ENCODE results near the gene COL1A2.

The COL1A2 gene

GRCh38 chr7:94436700-94437099, 42.0 kb downstream of the COL1A2 start:
- TF ChIP-seq CTCF (IDR thresholded peaks at IDR 0.05; ENCODE audit: extremely low read depth, insufficient read depth, missing control alignments) = no peak
- DNase-seq (ENCODE audit: low spot score) = no peak
- in situ Hi-C loops (cut with MboI; ENCODE audit: low pct_unique_long_range_greater_than_20kb, low sequenced_read_pairs, unreplicated experiment) = loop anchor here (25.0 kb wide), 2 partner anchors 751 to 1051 kb away; partner anchors contain the start of gene ASB4

GRCh38 chr7:94439893-94440381, 45.2 kb downstream of the COL1A2 start:
- in situ Hi-C loops (cut with MboI; ENCODE audit: low pct_unique_long_range_greater_than_20kb, low sequenced_read_pairs, unreplicated experiment) = loop anchor here (25.0 kb wide), 2 partner anchors 747 to 1047 kb away; partner anchors contain the start of gene ASB4
- DNase-seq (ENCODE audit: low spot score) = no peak
- TF ChIP-seq CTCF (IDR thresholded peaks at IDR 0.05; ENCODE audit: extremely low read depth, insufficient read depth, missing control alignments) = no peak

GRCh38 chr7:94440451-94441039, 45.9 kb downstream of the COL1A2 start:
- TF ChIP-seq CTCF (IDR thresholded peaks at IDR 0.05; ENCODE audit: extremely low read depth, insufficient read depth, missing control alignments) = no peak
- in situ Hi-C loops (cut with MboI; ENCODE audit: low pct_unique_long_range_greater_than_20kb, low sequenced_read_pairs, unreplicated experiment) = loop anchor here (25.0 kb wide), 2 partner anchors 747 to 1047 kb away; partner anchors contain the start of gene ASB4
- no peak for DNase-seq (ENCODE audit: low spot score)

- TF ChIP-seq CTCF (IDR thresholded peaks at IDR 0.05; ENCODE audit: extremely low read depth, insufficient read depth, missing control alignments) = no peak
- in situ Hi-C loops (cut with MboI; ENCODE audit: low pct_unique_long_range_greater_than_20kb, low sequenced_read_pairs, unreplicated experiment) = loop anchor here (25.0 kb wide), 2 partner anchors 746 to 1046 kb away; partner anchors contain the start of gene ASB4
- DNase-seq (ENCODE audit: low spot score) = no peak
These were observed 46.4 kb downstream of the COL1A2 start for GRCh38 chr7:94441138-94441537.

GRCh38 chr7:94442639-94443038, 47.9 kb downstream of the COL1A2 start:
- no peak for TF ChIP-seq CTCF (IDR thresholded peaks at IDR 0.05; ENCODE audit: extremely low read depth, insufficient read depth, missing control alignments)
- DNase-seq (ENCODE audit: low spot score) = no peak
- in situ Hi-C loops (cut with MboI; ENCODE audit: low pct_unique_long_range_greater_than_20kb, low sequenced_read_pairs, unreplicated experiment) = loop anchor here (25.0 kb wide), 2 partner anchors 745 to 1045 kb away; partner anchors contain the start of gene ASB4

- in situ Hi-C loops (cut with MboI; ENCODE audit: low pct_unique_long_range_greater_than_20kb, low sequenced_read_pairs, unreplicated experiment) = loop anchor here (25.0 kb wide), 2 partner anchors 742 to 1042 kb away; partner anchors contain the start of gene ASB4
- DNase-seq (ENCODE audit: low spot score) = no peak
- no peak for TF ChIP-seq CTCF (IDR thresholded peaks at IDR 0.05; ENCODE audit: extremely low read depth, insufficient read depth, missing control alignments)
These were observed 50.1 kb downstream of the COL1A2 start for GRCh38 chr7:94444813-94445212.

All from GM13977 (cell line).